HepG2 (cell line): Measurements from ENCODE around the gene INF2. TPM values are rescaled to one million over a fixed set of nuclear protein-coding genes. Genes with fewer than 3 reads are reported as not detected.

ENCODE experiments used
- DDIT3 ChIP-seq: sonication (generic); formaldehyde crosslinking; IDR thresholded peaks from 2 replicates; pipeline ENCODE4 v1.4.0; 2020; ENCODE audit warnings: mild to moderate bottlenecking, missing genetic modification reagents
- E2F2 ChIP-seq: sonication (generic); formaldehyde crosslinking; IDR thresholded peaks from 2 replicates; pipeline ENCODE4 v1.4.0; 2020; ENCODE audit warnings: missing genetic modification reagents, borderline replicate concordance
- EED ChIP-seq: sonication (generic); formaldehyde crosslinking; IDR thresholded peaks from 2 replicates; pipeline ENCODE4 v1.5.0; 2020; ENCODE audit warnings: mild to moderate bottlenecking, missing genetic modification reagents
- ETV5 ChIP-seq: IDR thresholded peaks from 2 replicates; pipeline ENCODE4 v1.6.1; 2018; ENCODE audit warnings: missing biosample characterization, missing genetic modification reagents, inconsistent platforms, borderline replicate concordance
- FOXA1 ChIP-seq, 2 experiments: fragments of 450-650 bp in 1 of 2; sonication (generic) in 1 of 2; formaldehyde crosslinking in 1 of 2; IDR thresholded peaks; 2 replicates each; pipeline versions ENCODE4 v1.4.0 to v1.6.1; 2016 to 2020; ENCODE audit warnings: missing genetic modification reagents in 1 of 2
- GMEB2 ChIP-seq: IDR thresholded peaks from 2 replicates; pipeline ENCODE4 v1.6.1; 2016; ENCODE audit warnings: missing biosample characterization, missing genetic modification reagents, low read depth
- GTF3A ChIP-seq: sonication (generic); formaldehyde crosslinking; conservative IDR thresholded peaks from 2 replicates; pipeline ENCODE4 v1.4.0; 2020; ENCODE audit warnings: mild to moderate bottlenecking, missing genetic modification reagents
- HDAC6 ChIP-seq: fragments of 200-600 bp; sonication (generic); IDR thresholded peaks from 2 replicates; pipeline ENCODE4 v1.7.0; 2017; ENCODE audit warnings: mild to moderate bottlenecking, antibody characterized with exemption, low read length, low read depth
- KLF9 ChIP-seq: IDR thresholded peaks from 2 replicates; pipeline ENCODE4 v1.6.1; 2016; ENCODE audit warnings: low read depth
- KMT2B ChIP-seq: IDR thresholded peaks from 2 replicates; pipeline ENCODE4 v1.6.1; 2016; ENCODE audit warnings: missing genetic modification reagents, missing compliant biosample characterization
- NCOA2 ChIP-seq: sonication (generic); formaldehyde crosslinking; IDR thresholded peaks from 2 replicates; pipeline ENCODE4 v1.8.0; 2022; ENCODE audit warnings: inconsistent platforms
- PAF1 ChIP-seq: IDR thresholded peaks from 2 replicates; pipeline ENCODE4 v1.6.1; 2016; ENCODE audit warnings: missing genetic modification reagents, missing compliant biosample characterization
- PHF20 ChIP-seq: sonication (generic); formaldehyde crosslinking; IDR thresholded peaks from 2 replicates; pipeline ENCODE4 v1.5.0; 2020; ENCODE audit warnings: mild to moderate bottlenecking, missing genetic modification reagents
- RBAK ChIP-seq: sonication (generic); formaldehyde crosslinking; IDR thresholded peaks from 2 replicates; pipeline ENCODE4 v1.5.1; 2020; ENCODE audit warnings: mild to moderate bottlenecking, missing genetic modification reagents
- SRSF9 ChIP-seq: fragments of 200-400 bp; formaldehyde crosslinking; IDR thresholded peaks from 2 replicates; pipeline ENCODE4 v1.6.1; 2018; ENCODE audit warnings: borderline replicate concordance, mild to moderate bottlenecking, low read depth, low read length; ENCODE audit not compliant: insufficient read depth, poor library complexity, severe bottlenecking
- TOE1 ChIP-seq: sonication (generic); formaldehyde crosslinking; IDR thresholded peaks from 2 replicates; pipeline ENCODE4 v1.4.0; 2020; ENCODE audit warnings: mild to moderate bottlenecking, missing genetic modification reagents
- UBTF ChIP-seq: sonication (generic); formaldehyde crosslinking; IDR thresholded peaks from 2 replicates; pipeline ENCODE4 v1.4.0; 2020; ENCODE audit warnings: mild to moderate bottlenecking, missing genetic modification reagents
- ZBTB8A ChIP-seq: sonication (generic); formaldehyde crosslinking; IDR thresholded peaks from 2 replicates; pipeline ENCODE4 v1.4.0; 2020; ENCODE audit warnings: mild to moderate bottlenecking, low read depth, missing genetic modification reagents, borderline replicate concordance
- ZFP37 ChIP-seq: sonication (generic); formaldehyde crosslinking; IDR thresholded peaks from 2 replicates; pipeline ENCODE4 v1.4.0; 2020; ENCODE audit warnings: missing genetic modification reagents, borderline replicate concordance
- ZNF101 ChIP-seq: sonication (generic); formaldehyde crosslinking; IDR thresholded peaks from 2 replicates; pipeline ENCODE4 v1.4.0; 2020; ENCODE audit warnings: mild to moderate bottlenecking, low read depth, missing genetic modification reagents, borderline replicate concordance
- ZNF253 ChIP-seq: sonication (generic); formaldehyde crosslinking; IDR thresholded peaks from 2 replicates; pipeline ENCODE4 v1.8.0; 2022; ENCODE audit warnings: mild to moderate bottlenecking, missing genetic modification reagents, borderline replicate concordance
- ZNF576 ChIP-seq: sonication (generic); formaldehyde crosslinking; IDR thresholded peaks from 2 replicates; pipeline ENCODE4 v1.4.0; 2020; ENCODE audit warnings: mild to moderate bottlenecking, missing genetic modification reagents
- ZNF644 ChIP-seq: IDR thresholded peaks from 2 replicates; pipeline ENCODE4 v1.6.1; 2016; ENCODE audit warnings: low read depth
- ZSCAN20 ChIP-seq: sonication (generic); formaldehyde crosslinking; IDR thresholded peaks from 2 replicates; pipeline ENCODE4 v1.4.0; 2020; ENCODE audit warnings: missing genetic modification reagents, mild to moderate bottlenecking, borderline replicate concordance
- polyA plus RNA-seq, 8 experiments: library from polyadenylated mRNA; depleted of rRNA in 3 of 8; stranded (reverse) in 7 of 8; unstranded in 1 of 8; fragments of >200 nt; fragmentation: Illumina TruSeq in 4 of 8; extraction: Trizol in 4 of 8; gene quantifications; 2 replicates each; pipeline versions ENCODE4 v1.2.1 to v1.2.3, GENCODE V29; 2011 to 2016; ENCODE audit warnings: low read depth in 4 of 8, missing spikeins in 1 of 8, mixed read lengths in 1 of 8; ENCODE audit not compliant: insufficient read depth in 1 of 8
- total RNA-seq, 5 experiments: library from RNA; depleted of rRNA; stranded (reverse); fragments of >200 nt; fragmentation: Illumina TruSeq; extraction: Trizol; gene quantifications; 2 replicates each; pipeline ENCODE4 v1.2.3, GENCODE V29; 2016; ENCODE audit warnings: low read depth in 1 of 5

INF2 gene
- total and polyA plus RNA-seq, 2 of the 13 experiments (the other 11 are each of a cell fraction or from before 2014, with no cell fraction given), result 16.4 to 26.4 TPM

GRCh38 chr14:104665657-104666522 is 23.5 kb upstream of the INF2 start (continued):
- TF ChIP-seq TOE1, result no peak
- no peak; the same call in 1 of the 2 replicates for TF ChIP-seq ZFP37 (CRISPR knock-in tag)
- TF ChIP-seq ZNF644 (CRISPR knock-in tag), result no peak
- no peak for TF ChIP-seq EED (CRISPR knock-in tag)
- TF ChIP-seq HDAC6, result no peak
- TF ChIP-seq ZBTB8A (CRISPR knock-in tag), result no peak
- peak; percentile 72 for TF ChIP-seq UBTF (CRISPR knock-in tag)
- no peak for TF ChIP-seq FOXA1 (IDR thresholded peaks at IDR 0.05)
- peak; percentile 20; the same call in 1 of the 2 replicates for TF ChIP-seq FOXA1 (CRISPR knock-in tag; IDR thresholded peaks at IDR 0.05)
- TF ChIP-seq KMT2B, result no peak; the same call in 1 of the 2 replicates
- peak; percentile 67; the same call in 1 of the 2 replicates for TF ChIP-seq NCOA2 (CRISPR knock-in tag)
- no peak for TF ChIP-seq ZSCAN20 (CRISPR knock-in tag)
- no peak for TF ChIP-seq ZNF253
- peak; percentile 47 for TF ChIP-seq PHF20
- TF ChIP-seq PAF1 (CRISPR knock-in tag), result no peak
- TF ChIP-seq E2F2 (CRISPR knock-in tag), result 0 out of 2 replicates have a peak, but pooled peaks have one; percentile 11
- TF ChIP-seq ZNF576, result no peak
- TF ChIP-seq KLF9 (CRISPR knock-in tag), result no peak
- no peak for TF ChIP-seq GTF3A (CRISPR knock-in tag)
- no peak for TF ChIP-seq GMEB2 (CRISPR knock-in tag)
- TF ChIP-seq DDIT3 (CRISPR knock-in tag), result no peak
- no peak for TF ChIP-seq RBAK (CRISPR knock-in tag)
- TF ChIP-seq SRSF9, result no peak
- TF ChIP-seq ETV5, result peak; percentile 75
- no peak for TF ChIP-seq ZNF101 (CRISPR knock-in tag)
